Muscle of leg (tissue), 11 donors: ENCODE results near the gene AHI1. TPM values are rescaled to one million over a fixed set of nuclear protein-coding genes. Genes with fewer than 3 reads are reported as not detected.
"Not testable (repeated sequence)": the region's sequence is repeated elsewhere in the genome, so short reads cannot be mapped to it uniquely, and the experiment has no call there.

Source experiments
- DNase-seq: peaks from one replicate; pipeline ENCODE4 v3.0.0; 2013
- H3K27ac ChIP-seq: one replicate; pipeline ENCODE4 v1.5.1; 2013; ENCODE audit warnings: mild to moderate bottlenecking, low read length, control low read depth
- H3K27me3 ChIP-seq: one replicate; pipeline ENCODE4 v1.6.1; 2013; ENCODE audit warnings: low read length; ENCODE audit not compliant: control insufficient read depth, insufficient read depth
- H3K36me3 ChIP-seq: one replicate; pipeline ENCODE4 v1.6.1; 2013; ENCODE audit warnings: low read length; ENCODE audit not compliant: control insufficient read depth, insufficient read depth
- H3K4me1 ChIP-seq: one replicate; pipeline ENCODE4 v1.6.1; 2013; ENCODE audit warnings: low read length; ENCODE audit not compliant: control insufficient read depth, insufficient read depth
- H3K4me3 ChIP-seq: one replicate; pipeline ENCODE4 v1.5.1; 2013; ENCODE audit warnings: low read length, control low read depth
- H3K9me3 ChIP-seq: replicated peaks from 2 replicates; pipeline ENCODE4 v1.6.1; 2013; ENCODE audit warnings: low read depth, low read length; ENCODE audit not compliant: control insufficient read depth
- WGBS: methylation state at CpG from one replicate; pipeline ENCODE4 v1.1.5; 2013; ENCODE audit warnings: missing lambda C conversion rate; ENCODE audit not compliant: insufficient coverage; 5-methylcytosine and 5-hydroxymethylcytosine counted together
- polyA plus RNA-seq, 8 donors: library from polyadenylated mRNA; unstranded; fragments of 120-200 nt; gene quantifications; one replicate each; pipeline versions ENCODE4 v1.2.1 to v1.2.3, GENCODE V29; 2013; ENCODE audit warnings: inconsistent platforms in 1 of 8, low replicate concordance in 1 of 8; ENCODE audit not compliant: insufficient read length in 8 of 8, insufficient read depth in 1 of 8
- total RNA-seq: library from RNA; stranded (reverse); fragments of 120-200 nt; gene quantifications from one replicate; pipeline ENCODE4 v1.2.4, GENCODE V29; 2013

Gene AHI1
- total and polyA plus RNA-seq, 9 donors, result 16.3 to 28.7 (median 20.5) TPM

GRCh38 chr6:135347887-135348286, 149.7 kb downstream of the AHI1 start:
- Histone ChIP-seq H3K4me1 (no peaks in the 10 kb centered on the region), H3K27ac (no peak overlapping the region), H3K36me3 (no peaks in the 10 kb centered on the region), H3K9me3 (no peaks in the 10 kb centered on the region), H3K4me3 (no peak overlapping the region), H3K27me3 (no peaks in the 10 kb centered on the region)
- no peak for DNase-seq
- WGBS, result 63% methylated on average over 2 of the region's 4 CpGs

- no peak overlapping the region for H3K27ac ChIP-seq
- DNase-seq, result no peak
- H3K9me3 ChIP-seq, result no peaks in the 10 kb centered on the region
- H3K4me3 ChIP-seq, result no peak overlapping the region
- H3K27me3 ChIP-seq, result no peaks in the 10 kb centered on the region
- H3K4me1 ChIP-seq, result no peaks in the 10 kb centered on the region
- H3K36me3 ChIP-seq, result no peaks in the 10 kb centered on the region
- no CpG with 5 or more reads among the region's 1 CpG for WGBS
These were observed 150.8 kb downstream of the AHI1 start for GRCh38 chr6:135346747-135347146.

DNA sequence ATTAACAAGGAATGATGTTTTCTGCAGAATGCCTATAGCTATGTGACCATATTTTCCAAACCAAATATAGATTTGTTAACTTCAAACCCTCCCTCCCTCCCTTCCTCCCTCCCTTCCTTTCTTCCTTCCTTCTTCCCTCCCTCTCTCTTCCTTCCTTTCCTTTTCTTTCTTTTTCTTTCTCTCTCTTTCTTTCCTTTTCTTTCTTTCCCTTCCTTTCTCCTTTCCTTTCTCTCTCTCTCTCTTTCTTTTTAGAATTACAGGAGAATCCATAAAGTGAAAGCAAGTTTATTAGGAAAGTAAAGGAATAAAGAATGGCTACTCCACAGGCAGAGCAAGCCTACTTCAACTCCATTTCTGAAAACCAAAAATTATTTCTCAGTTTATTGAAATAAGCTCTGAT, 153.0 kb downstream of the AHI1 start:
- H3K9me3 ChIP-seq, result no peaks in the 10 kb centered on the region
- H3K4me1 ChIP-seq, result no peaks in the 10 kb centered on the region
- H3K36me3 ChIP-seq, result no peaks in the 10 kb centered on the region
- H3K4me3 ChIP-seq, result no peak overlapping the region
- no peak for DNase-seq
- H3K27ac ChIP-seq, result no peak overlapping the region
- H3K27me3 ChIP-seq, result no peaks in the 10 kb centered on the region

- not testable (repeated sequence) for H3K36me3 ChIP-seq, H3K27ac ChIP-seq, H3K4me1 ChIP-seq, H3K9me3 ChIP-seq, H3K27me3 ChIP-seq, H3K4me3 ChIP-seq, DNase-seq
- no CpG with 5 or more reads among the region's 8 CpGs for WGBS
These were observed 157.6 kb downstream of the AHI1 start for GRCh38 chr6:135339920-135340319.

GRCh38 chr6:135334169-135334568, 163.4 kb downstream of the AHI1 start:
- Histone ChIP-seq H3K9me3 (no peaks in the 10 kb centered on the region), H3K4me1 (no peaks in the 10 kb centered on the region), H3K27ac (no peak overlapping the region), H3K4me3 (no peak overlapping the region), H3K27me3 (no peaks in the 10 kb centered on the region), H3K36me3 (no peaks in the 10 kb centered on the region)
- no peak for DNase-seq
- no CpG with 5 or more reads among the region's 3 CpGs for WGBS

DNA sequence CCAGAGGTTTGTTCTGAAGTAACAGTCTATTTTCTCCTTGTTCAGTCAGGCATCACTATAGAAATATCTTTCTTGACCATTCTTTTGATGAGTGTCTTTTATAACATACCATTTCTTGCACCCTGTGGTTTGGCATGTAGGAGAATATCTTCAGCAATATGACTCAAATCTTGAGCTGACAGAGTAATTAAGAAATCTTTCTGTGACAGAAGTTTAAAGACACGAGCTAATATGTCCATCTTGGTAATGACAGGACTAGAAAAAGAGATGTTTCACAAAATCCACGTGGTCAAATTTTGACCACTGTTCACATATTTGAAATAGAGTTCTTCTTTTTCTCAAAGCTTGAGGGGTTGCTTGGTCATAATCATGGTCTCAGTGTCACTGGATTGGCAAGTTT, 166.5 kb downstream of the AHI1 start:
- H3K27ac ChIP-seq, result no peak overlapping the region
- 100% methylated on average over 1 of the region's 2 CpGs for WGBS
- no peak for DNase-seq

GRCh38 chr6:135329851-135330803, 167.4 kb downstream of the AHI1 start:
- 83% methylated on average over 4 of the region's 13 CpGs for WGBS
- DNase-seq, result no peak
- Histone ChIP-seq H3K36me3 (peaks cover 2% of the 10 kb centered on the region), H3K27ac (no peak overlapping the region), H3K9me3 (no peaks in the 10 kb centered on the region), H3K4me1 (no peaks in the 10 kb centered on the region), H3K27me3 (no peaks in the 10 kb centered on the region), H3K4me3 (no peak overlapping the region)

More for the DNA sequence above, 166.5 kb downstream of the AHI1 start:
- H3K36me3 ChIP-seq, result peaks cover 2% of the 10 kb centered on the region
- no peaks in the 10 kb centered on the region for H3K27me3 ChIP-seq
- H3K4me1 ChIP-seq, result no peaks in the 10 kb centered on the region
- no peaks in the 10 kb centered on the region for H3K9me3 ChIP-seq
- H3K4me3 ChIP-seq, result no peak overlapping the region

DNA sequence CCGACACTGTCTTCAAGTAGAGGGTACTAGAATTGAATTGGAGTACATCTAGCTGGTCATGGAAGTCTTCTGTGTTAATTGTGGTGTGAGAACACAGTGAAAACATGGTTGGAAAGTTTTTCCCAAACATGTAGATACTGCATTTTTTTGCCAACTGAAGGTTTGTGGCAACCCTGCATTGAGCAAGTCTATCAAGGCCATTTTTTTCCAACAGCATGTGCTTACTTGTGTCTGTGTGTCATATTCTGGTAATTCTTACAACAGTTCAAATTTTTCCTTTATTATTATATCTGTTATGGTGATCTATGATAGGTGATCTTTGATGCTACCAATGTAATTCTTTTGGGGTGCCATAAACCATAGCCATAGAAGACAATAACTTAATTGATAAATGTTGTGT, 169.4 kb downstream of the AHI1 start:
- Histone ChIP-seq H3K4me3 (no peak overlapping the region), H3K27me3 (no peaks in the 10 kb centered on the region), H3K9me3 (no peaks in the 10 kb centered on the region), H3K4me1 (no peaks in the 10 kb centered on the region), H3K27ac (no peak overlapping the region), H3K36me3 (peaks cover 2% of the 10 kb centered on the region)
- no peak for DNase-seq
- WGBS, result 100% methylated on average over 1 of the region's 1 CpG

- Histone ChIP-seq H3K27me3 (no peaks in the 10 kb centered on the region), H3K4me1 (no peaks in the 10 kb centered on the region), H3K9me3 (no peaks in the 10 kb centered on the region), H3K4me3 (no peak overlapping the region), H3K36me3 (peaks cover 2% of the 10 kb centered on the region), H3K27ac (no peak overlapping the region)
- no peak for DNase-seq
- 84% methylated on average over 2 of the region's 4 CpGs for WGBS
These were observed 171.7 kb downstream of the AHI1 start for GRCh38 chr6:135325624-135326424.

DNA sequence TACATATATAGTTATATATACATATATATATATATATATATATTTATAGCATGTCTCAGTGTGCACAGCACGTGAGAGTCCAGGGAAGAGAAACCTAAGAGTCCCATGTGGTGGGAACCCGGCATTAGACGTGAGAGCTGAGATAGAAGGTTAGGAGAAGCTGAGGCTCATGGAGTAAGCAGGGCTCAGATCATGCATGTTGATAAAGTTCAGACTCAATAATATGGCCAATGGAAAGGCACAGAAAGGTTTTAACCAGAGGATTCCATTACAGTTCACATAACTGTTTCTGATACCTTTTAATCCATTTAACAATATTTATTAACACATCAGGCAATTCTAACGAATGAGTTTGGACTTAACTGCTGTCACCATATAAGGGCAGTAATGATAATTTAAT, 173.0 kb downstream of the AHI1 start:
- H3K27me3 ChIP-seq, result no peaks in the 10 kb centered on the region
- DNase-seq, result no peak
- 83% methylated on average over 2 of the region's 4 CpGs for WGBS

More for the DNA sequence above, 173.0 kb downstream of the AHI1 start:
- peaks cover 2% of the 10 kb centered on the region for H3K36me3 ChIP-seq
- no peak overlapping the region for H3K27ac ChIP-seq
- H3K4me1 ChIP-seq, result no peaks in the 10 kb centered on the region
- no peak overlapping the region for H3K4me3 ChIP-seq
- H3K9me3 ChIP-seq, result no peaks in the 10 kb centered on the region
